SU-DHL-6 (cell line): Measurements from ENCODE around the gene ZNF200.
"Not testable (repeated sequence)": the region's sequence is repeated elsewhere in the genome, so short reads cannot be mapped to it uniquely, and the experiment has no call there.

Source experiments
- EZH2phosphoT487 ChIP-seq: fragments of 200-600 bp; sonication (generic), shearing (Covaris generic); conservative IDR thresholded peaks from 2 replicates; pipeline ENCODE4 v1.6.1; 2018; ENCODE audit warnings: mild to moderate bottlenecking, antibody characterized with exemption, low read length, moderate library complexity, mixed read lengths
- TF ChIP-seq, protein P1 (sequence below): fragments of 200-600 bp; sonication (generic); IDR thresholded peaks from one replicate; pipeline ENCODE4 v1.5.1; 2017; ENCODE audit warnings: antibody characterized with exemption, mild to moderate bottlenecking, low read length, moderate library complexity; ENCODE audit not compliant: insufficient read depth, poor library complexity, severe bottlenecking

DNA sequence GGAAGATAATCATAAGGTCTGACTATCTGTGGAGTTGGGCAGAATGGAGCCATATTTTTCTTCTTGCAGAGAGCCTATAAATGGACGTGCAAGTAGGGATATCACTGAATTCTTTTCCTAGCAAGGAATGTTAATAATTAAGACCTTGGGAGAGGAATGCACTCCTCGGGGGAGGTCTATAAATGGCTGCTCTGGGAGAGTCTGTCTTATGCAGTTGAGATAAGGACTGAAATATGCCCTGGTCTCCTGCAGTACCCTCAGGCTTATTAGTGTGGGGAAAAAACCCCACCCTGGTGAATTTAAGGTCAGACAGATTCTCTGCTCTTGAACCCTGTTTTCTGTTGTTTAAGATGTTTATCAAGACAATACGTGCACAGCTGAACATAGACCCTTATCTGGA lies 29.0 kb downstream of the ZNF200 start:
- TF ChIP-seq, protein P1, sequence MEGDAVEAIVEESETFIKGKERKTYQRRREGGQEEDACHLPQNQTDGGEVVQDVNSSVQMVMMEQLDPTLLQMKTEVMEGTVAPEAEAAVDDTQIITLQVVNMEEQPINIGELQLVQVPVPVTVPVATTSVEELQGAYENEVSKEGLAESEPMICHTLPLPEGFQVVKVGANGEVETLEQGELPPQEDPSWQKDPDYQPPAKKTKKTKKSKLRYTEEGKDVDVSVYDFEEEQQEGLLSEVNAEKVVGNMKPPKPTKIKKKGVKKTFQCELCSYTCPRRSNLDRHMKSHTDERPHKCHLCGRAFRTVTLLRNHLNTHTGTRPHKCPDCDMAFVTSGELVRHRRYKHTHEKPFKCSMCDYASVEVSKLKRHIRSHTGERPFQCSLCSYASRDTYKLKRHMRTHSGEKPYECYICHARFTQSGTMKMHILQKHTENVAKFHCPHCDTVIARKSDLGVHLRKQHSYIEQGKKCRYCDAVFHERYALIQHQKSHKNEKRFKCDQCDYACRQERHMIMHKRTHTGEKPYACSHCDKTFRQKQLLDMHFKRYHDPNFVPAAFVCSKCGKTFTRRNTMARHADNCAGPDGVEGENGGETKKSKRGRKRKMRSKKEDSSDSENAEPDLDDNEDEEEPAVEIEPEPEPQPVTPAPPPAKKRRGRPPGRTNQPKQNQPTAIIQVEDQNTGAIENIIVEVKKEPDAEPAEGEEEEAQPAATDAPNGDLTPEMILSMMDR: not testable (repeated sequence)
- TF ChIP-seq EZH2phosphoT487: not testable (repeated sequence)
